Uterus (tissue), 2 donors: Measurements from ENCODE around the gene PLCG1.

Experiments used
- CTCF ChIP-seq, 4 experiments: fragments of 200-600 bp in 2 of 4; fragments of 450-650 bp in 2 of 4; sonication (generic) in 2 of 4; IDR thresholded peaks; one replicate each; pipeline ENCODE4 v1.5.1; 2016 to 2019; ENCODE audit warnings: antibody characterized with exemption in 4 of 4, mild to moderate bottlenecking in 2 of 4, moderate library complexity in 1 of 4
- POLR2A ChIP-seq, 2 donors: fragments of 450-650 bp; IDR thresholded peaks; one replicate each; pipeline ENCODE4 v1.6.1; 2016; ENCODE audit warnings: antibody characterized with exemption in 2 of 2, mild to moderate bottlenecking in 1 of 2, moderate library complexity in 1 of 2

DNA sequence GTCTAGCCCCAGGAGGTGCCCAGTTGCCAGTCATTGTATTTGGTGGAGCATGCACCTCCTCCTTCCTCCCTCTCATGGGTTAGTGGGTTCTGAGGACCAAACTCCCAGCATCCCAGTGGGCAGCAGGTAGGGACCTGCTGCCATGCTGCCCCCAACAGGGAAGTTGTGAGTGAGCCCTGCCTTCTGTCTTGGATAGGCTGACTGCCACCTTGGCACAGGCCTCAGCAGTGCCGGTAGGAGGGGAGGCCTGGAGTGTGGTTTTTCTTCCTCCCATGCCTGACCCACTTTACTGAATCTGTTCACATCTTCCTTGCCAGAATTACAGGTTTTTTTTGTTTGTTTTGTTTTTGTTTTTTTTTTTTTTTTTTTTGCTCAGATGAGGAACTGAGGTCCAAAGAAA is 24.5 kb downstream of the PLCG1 start:
- TF ChIP-seq CTCF (IDR thresholded peaks at IDR 0.05) (no peak), POLR2A (IDR thresholded peaks at IDR 0.05) (no peak)
